Adipocyte (in vitro differentiated cells): ENCODE results near the gene TEX35.
"Not testable (repeated sequence)": the region's sequence is repeated elsewhere in the genome, so short reads cannot be mapped to it uniquely, and the experiment has no call there.

Source experiments
- DNase-seq: peaks from one replicate; pipeline ENCODE4 v3.0.0-alpha.2; 2015; ENCODE audit warnings: low read depth
- H3K27me3 ChIP-seq: replicated peaks from 2 replicates; pipeline ENCODE4 v1.7.0; 2013; ENCODE audit warnings: mild to moderate bottlenecking, low read length, moderate library complexity; ENCODE audit not compliant: control insufficient read depth, insufficient read depth
- H3K36me3 ChIP-seq: 2 replicates; pipeline ENCODE4 v1.7.0; 2013; ENCODE audit warnings: low read length, mild to moderate bottlenecking, moderate library complexity; ENCODE audit not compliant: control insufficient read depth, insufficient read depth, severe bottlenecking
- H3K4me1 ChIP-seq: 2 replicates; pipeline ENCODE4 v1.7.0; 2013; ENCODE audit warnings: mild to moderate bottlenecking, low read length, moderate library complexity; ENCODE audit not compliant: control insufficient read depth, insufficient read depth
- H3K4me3 ChIP-seq: 2 replicates; pipeline ENCODE4 v1.7.0; 2013; ENCODE audit warnings: mild to moderate bottlenecking, low read length, moderate library complexity
- H3K9ac ChIP-seq: 2 replicates; pipeline ENCODE4 v1.7.0; 2013; ENCODE audit warnings: mild to moderate bottlenecking, low read length, moderate library complexity
- H3K9me3 ChIP-seq: 2 replicates; pipeline ENCODE4 v1.7.0; 2013; ENCODE audit warnings: mild to moderate bottlenecking, low read length, moderate library complexity; ENCODE audit not compliant: control insufficient read depth

Gene TEX35

GRCh38 chr1:178503316-178503715 is 9.6 kb upstream of the TEX35 start:
- H3K27me3 ChIP-seq, H3K36me3 ChIP-seq, H3K4me1 ChIP-seq, DNase-seq, H3K4me3 ChIP-seq, H3K9me3 ChIP-seq, H3K9ac ChIP-seq: not testable (repeated sequence)

GRCh38 chr1:178503849-178504248 is 9.1 kb upstream of the TEX35 start:
- Histone ChIP-seq H3K9ac (no peak overlapping the region), H3K27me3 (peaks cover 6% of the 10 kb centered on the region), H3K36me3 (no peaks in the 10 kb centered on the region), H3K9me3 (no peaks in the 10 kb centered on the region), H3K4me3 (no peak overlapping the region), H3K4me1 (peaks cover 6% of the 10 kb centered on the region)
- no peak for DNase-seq

- Histone ChIP-seq H3K9me3 (no peaks in the 10 kb centered on the region), H3K36me3 (no peaks in the 10 kb centered on the region), H3K27me3 (peaks cover 6% of the 10 kb centered on the region), H3K9ac (no peak overlapping the region), H3K4me1 (peaks cover 6% of the 10 kb centered on the region), H3K4me3 (no peak overlapping the region)
- DNase-seq, result no peak
These were observed 8.6 kb upstream of the TEX35 start for GRCh38 chr1:178504286-178504685.

- no peak overlapping the region for H3K4me3 ChIP-seq
- no peaks in the 10 kb centered on the region for H3K9me3 ChIP-seq
- DNase-seq, result no peak
- no peak overlapping the region for H3K9ac ChIP-seq
- peaks cover 6% of the 10 kb centered on the region for H3K27me3 ChIP-seq
- H3K4me1 ChIP-seq, result peaks cover 9% of the 10 kb centered on the region
- H3K36me3 ChIP-seq, result no peaks in the 10 kb centered on the region
These were observed 6.7 kb upstream of the TEX35 start for GRCh38 chr1:178506177-178506576.

GRCh38 chr1:178506669-178507068 is 6.2 kb upstream of the TEX35 start:
- H3K9ac ChIP-seq, result no peak overlapping the region
- peaks cover 6% of the 10 kb centered on the region for H3K27me3 ChIP-seq
- peaks cover 9% of the 10 kb centered on the region for H3K4me1 ChIP-seq
- no peaks in the 10 kb centered on the region for H3K36me3 ChIP-seq
- DNase-seq, result no peak
- no peaks in the 10 kb centered on the region for H3K9me3 ChIP-seq
- H3K4me3 ChIP-seq, result no peak overlapping the region

- Histone ChIP-seq H3K27me3 (peaks cover 6% of the 10 kb centered on the region), H3K36me3 (no peaks in the 10 kb centered on the region), H3K9me3 (no peaks in the 10 kb centered on the region), H3K9ac (no peak overlapping the region), H3K4me1 (peaks cover 20% of the 10 kb centered on the region), H3K4me3 (no peak overlapping the region)
- DNase-seq, result no peak
These were observed 3.4 kb upstream of the TEX35 start for GRCh38 chr1:178509414-178510007.

GRCh38 chr1:178510155-178510554 is 2.8 kb upstream of the TEX35 start:
- Histone ChIP-seq H3K4me3 (no peak overlapping the region), H3K27me3 (peaks cover 3% of the 10 kb centered on the region), H3K9me3 (no peaks in the 10 kb centered on the region), H3K36me3 (no peaks in the 10 kb centered on the region), H3K9ac (no peak overlapping the region), H3K4me1 (peaks cover 20% of the 10 kb centered on the region)
- DNase-seq, result no peak

- H3K4me3 ChIP-seq, result peak overlapping the region; percentile 15
- peak; percentile 31 for DNase-seq
- H3K27me3 ChIP-seq, result no peaks in the 10 kb centered on the region
- peak overlapping the region; percentile 23 for H3K9ac ChIP-seq
- no peaks in the 10 kb centered on the region for H3K36me3 ChIP-seq
- H3K4me1 ChIP-seq, result peaks cover 20% of the 10 kb centered on the region
- no peaks in the 10 kb centered on the region for H3K9me3 ChIP-seq
These were observed 522 bp downstream of the TEX35 start for GRCh38 chr1:178513278-178513983.

- no peak overlapping the region for H3K4me3 ChIP-seq
- no peaks in the 10 kb centered on the region for H3K9me3 ChIP-seq
- DNase-seq, result no peak
- no peaks in the 10 kb centered on the region for H3K36me3 ChIP-seq
- H3K9ac ChIP-seq, result no peak overlapping the region
- no peaks in the 10 kb centered on the region for H3K27me3 ChIP-seq
- H3K4me1 ChIP-seq, result peaks cover 10% of the 10 kb centered on the region
These were observed 3.2 kb downstream of the TEX35 start for GRCh38 chr1:178516110-178516509.

GRCh38 chr1:178518894-178519293 is 6.0 kb downstream of the TEX35 start:
- Histone ChIP-seq H3K36me3 (no peaks in the 10 kb centered on the region), H3K4me3 (no peak overlapping the region), H3K27me3 (no peaks in the 10 kb centered on the region), H3K9me3 (no peaks in the 10 kb centered on the region), H3K4me1 (peaks cover 3% of the 10 kb centered on the region), H3K9ac (no peak overlapping the region)
- DNase-seq, result no peak

GRCh38 chr1:178520803-178521202 is 7.9 kb downstream of the TEX35 start:
- Histone ChIP-seq H3K4me1 (no peaks in the 10 kb centered on the region), H3K36me3 (no peaks in the 10 kb centered on the region), H3K9me3 (peaks cover 5% of the 10 kb centered on the region), H3K9ac (no peak overlapping the region), H3K4me3 (no peak overlapping the region), H3K27me3 (no peaks in the 10 kb centered on the region)
- no peak for DNase-seq

- no peaks in the 10 kb centered on the region for H3K36me3 ChIP-seq
- H3K9ac ChIP-seq, result no peak overlapping the region
- DNase-seq, result no peak
- H3K27me3 ChIP-seq, result no peaks in the 10 kb centered on the region
- H3K4me1 ChIP-seq, result no peaks in the 10 kb centered on the region
- H3K4me3 ChIP-seq, result no peak overlapping the region
- H3K9me3 ChIP-seq, result peaks cover 5% of the 10 kb centered on the region
These were observed 8.3 kb downstream of the TEX35 start for GRCh38 chr1:178521241-178521640.
